ENCODE results near the gene ZNF878. TPM values are rescaled to one million over a fixed set of nuclear protein-coding genes. Genes with fewer than 3 reads are reported as not detected.
A peak's percentile ranks its signal among the peaks of the same experiment; 100 is the strongest.
"Not testable (repeated sequence)": the region's sequence is repeated elsewhere in the genome, so short reads cannot be mapped to it uniquely, and the experiment has no call there.

ZNF878 gene
- polyA plus RNA-seq (ENCODE audit: insufficient read length in 4 of 4): 1 to 10 TPM; 1.3 to 2.4 (median 2.0) TPM

DNA sequence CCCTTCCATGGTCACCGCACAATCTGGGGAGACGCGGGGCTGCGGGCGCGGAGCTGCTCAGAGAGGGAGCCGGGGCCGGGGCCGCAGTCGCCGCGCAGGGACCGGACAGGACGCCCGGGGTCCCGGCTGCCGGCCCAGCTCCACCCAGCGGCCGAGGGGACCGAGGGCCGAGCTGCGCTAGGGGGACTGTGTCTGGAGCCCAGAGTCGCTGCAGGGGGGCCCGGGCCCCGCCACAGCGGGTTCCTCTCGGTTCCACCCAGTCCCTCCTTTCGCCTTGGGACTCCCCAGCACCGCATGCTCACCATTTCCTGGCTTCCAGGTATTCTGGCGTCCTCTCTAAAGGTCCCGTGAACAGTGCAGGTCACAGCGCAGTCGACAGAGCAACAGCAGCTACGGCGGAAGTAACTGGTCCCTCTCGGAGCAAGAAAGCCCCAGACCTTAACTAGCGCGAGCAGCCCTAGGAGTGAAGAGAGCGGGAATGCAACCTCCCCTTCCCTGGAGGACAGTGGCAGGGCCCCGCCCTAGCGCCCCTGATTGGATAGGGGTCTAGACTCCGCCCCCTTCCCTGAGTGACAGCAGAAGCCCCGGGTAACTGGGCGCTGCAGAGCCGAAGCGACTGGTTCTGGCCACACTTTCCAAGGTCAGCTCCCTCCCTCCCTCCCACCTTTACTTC lies at the start of gene ZNF878:
TSS of gene ZNF878 (minus strand) at position 465 of the 673 bp plus-strand sequence. CDS start at position 305, 160 bp downstream.
- peak; percentile 79 to 94 (median 87) for DNase-seq (ENCODE audit: low read depth in 4 of 4, low spot score in 2 of 4)

DNA sequence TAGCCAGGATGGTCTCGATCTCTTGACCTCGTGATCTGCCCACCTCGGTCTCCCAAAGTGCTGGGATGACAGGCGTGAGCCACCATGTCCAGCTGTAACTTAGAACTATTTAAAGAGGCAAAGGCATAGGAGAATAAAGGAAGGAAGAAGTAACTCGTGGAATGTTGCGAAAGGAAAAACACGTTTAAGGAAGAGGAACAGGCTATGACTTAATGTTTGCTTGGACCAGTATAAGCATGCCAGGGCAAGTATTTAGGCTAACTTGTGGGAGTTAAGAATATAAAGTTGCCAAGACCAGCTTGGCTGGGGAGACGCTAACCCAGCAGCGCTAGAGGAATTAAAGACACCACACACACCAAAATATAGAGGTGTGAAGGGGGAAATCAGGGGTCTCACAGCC lies 45.3 kb upstream of the ZNF878 start:
- DNase-seq (ENCODE audit: low read depth in 4 of 4, low spot score in 2 of 4): no peak

DNA sequence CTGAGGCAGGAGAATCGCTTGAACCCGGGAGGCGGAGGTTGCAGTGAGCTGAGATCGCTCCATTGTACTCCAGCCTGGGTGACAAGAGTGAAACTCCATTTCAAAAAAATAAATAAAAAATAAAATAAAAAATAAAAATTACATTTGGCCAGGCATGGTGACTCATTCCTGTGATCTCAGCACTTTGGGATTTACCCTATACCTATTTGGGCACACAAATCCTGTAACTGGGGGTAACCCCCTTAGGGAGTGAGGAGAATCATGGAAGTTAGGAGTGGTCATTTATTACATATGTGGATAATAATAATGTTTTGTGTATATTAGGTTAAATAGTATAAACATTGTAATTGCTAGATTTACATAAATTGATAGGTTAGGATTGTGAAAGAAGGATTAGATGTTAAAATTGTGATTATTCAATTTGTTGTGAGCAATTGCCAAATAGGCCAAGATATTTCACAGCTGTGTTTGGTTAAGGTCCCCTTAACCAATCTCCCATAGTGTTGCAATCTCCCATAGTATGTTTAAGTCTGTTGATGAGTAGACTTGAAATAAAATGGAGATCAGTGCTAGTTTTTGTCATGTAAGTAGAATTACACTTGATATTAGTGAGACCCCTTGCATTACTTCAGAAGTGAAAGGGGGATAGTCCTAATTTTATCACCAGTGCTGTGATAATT lies 42.5 kb upstream of the ZNF878 start:
- DNase-seq (ENCODE audit: low read depth in 4 of 4, low spot score in 2 of 4): no peak

DNA sequence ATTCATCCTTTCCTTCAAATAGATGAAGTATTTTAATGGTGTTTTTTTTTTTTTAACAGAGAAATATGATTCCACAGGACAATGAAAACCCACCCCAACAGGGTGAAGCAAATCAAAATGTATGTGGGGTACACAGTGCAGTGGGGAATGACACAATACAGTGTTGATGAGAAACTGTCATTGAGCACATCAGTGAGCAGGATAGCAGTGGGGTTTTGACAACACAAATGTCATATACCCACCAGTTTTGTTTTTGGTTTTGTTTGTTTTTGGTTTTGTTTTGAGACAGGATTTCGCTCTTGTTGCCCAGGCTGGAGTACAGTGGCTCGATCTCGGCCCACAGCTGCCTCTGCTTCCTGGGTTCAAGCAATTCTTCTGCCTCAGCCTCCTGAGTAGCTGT lies 41.0 kb upstream of the ZNF878 start:
- DNase-seq (ENCODE audit: low read depth in 4 of 4, low spot score in 2 of 4): no peak

DNA sequence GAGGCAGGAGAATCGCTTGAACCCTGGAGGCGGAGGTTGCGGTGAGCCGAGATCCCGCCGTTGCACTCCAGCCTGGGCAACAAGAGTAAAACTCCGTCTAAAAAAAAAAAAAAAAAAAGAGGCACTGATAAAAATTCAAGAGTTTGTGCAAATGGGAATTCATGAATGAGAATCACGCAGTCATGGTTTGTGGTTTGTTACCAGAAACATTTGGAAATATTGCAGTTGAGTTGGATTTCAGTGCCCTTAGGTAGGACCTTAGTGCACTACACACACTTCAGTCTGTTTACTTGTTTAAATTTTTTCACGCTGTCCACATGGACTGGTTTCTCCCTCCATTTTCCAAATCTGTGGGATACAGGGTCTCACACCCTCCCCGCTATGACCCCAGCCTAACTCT lies 40.2 kb upstream of the ZNF878 start:
- no peak for DNase-seq (ENCODE audit: low read depth in 4 of 4, low spot score in 2 of 4)

DNA sequence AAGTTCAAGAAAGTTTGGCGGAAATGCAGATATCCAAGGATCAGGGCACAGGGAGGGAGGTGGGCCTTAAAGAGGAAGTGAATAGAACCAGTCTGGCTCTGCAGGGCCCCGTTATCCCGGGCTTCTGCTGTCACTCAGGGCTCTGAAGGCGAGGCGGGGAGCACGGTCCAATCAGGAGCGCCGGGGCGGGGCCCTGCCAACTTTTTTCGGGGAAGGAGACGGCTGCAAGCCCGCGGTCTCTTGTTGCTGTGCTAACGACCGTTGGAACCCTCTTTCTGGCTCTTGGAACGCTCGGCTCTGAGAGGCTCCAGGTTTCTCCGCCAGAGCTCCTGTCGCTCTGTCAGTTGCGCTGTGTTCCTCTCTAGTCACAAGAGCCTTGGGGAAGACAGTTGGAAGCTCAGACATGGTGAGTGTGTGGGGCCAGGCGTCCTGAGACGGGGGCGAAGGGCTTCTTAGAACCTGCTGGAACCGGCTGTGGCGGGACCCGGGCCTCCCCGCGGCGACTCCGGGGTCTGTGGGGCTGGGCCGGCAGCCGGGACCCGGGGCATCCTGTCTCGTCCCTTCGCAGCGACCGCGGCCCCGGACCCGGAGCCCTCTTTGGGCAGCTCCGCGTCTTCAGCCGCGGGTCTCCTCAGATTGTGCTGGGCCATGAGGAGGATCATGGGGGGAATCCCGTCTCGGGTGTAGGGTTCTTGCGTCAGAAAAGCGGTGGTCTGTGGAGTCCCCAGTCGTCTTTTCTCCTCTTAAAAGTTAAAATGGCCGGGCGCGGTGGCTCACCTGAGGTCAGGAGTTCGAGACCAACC lies 39.5 kb upstream of the ZNF878 start:
- peak; percentile 76 to 85 (median 84) for DNase-seq (ENCODE audit: low read depth in 4 of 4, low spot score in 2 of 4)

DNA sequence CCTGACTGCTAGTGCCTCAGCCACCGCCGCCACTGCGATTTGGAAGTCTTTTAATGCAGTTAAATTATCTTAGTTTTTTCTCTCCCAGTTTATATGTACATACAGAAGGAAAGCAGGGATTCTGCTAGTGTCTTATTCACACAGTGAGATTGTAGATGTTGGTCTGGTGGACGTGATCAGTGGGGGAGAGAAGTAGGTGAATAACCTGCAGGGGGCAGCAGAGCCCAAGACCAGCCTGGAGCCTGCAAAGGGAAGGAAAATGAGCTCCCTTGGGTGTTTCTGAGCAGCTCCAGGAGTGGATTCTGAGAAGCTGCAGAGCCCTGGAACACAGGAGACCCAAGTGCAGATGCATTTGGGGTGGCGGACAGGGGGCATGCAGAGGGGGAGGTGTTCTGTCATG lies 38.0 kb upstream of the ZNF878 start:
- peak in 1 of 4 donors; percentile 49 for DNase-seq (ENCODE audit: low read depth in 4 of 4, low spot score in 2 of 4)

DNA sequence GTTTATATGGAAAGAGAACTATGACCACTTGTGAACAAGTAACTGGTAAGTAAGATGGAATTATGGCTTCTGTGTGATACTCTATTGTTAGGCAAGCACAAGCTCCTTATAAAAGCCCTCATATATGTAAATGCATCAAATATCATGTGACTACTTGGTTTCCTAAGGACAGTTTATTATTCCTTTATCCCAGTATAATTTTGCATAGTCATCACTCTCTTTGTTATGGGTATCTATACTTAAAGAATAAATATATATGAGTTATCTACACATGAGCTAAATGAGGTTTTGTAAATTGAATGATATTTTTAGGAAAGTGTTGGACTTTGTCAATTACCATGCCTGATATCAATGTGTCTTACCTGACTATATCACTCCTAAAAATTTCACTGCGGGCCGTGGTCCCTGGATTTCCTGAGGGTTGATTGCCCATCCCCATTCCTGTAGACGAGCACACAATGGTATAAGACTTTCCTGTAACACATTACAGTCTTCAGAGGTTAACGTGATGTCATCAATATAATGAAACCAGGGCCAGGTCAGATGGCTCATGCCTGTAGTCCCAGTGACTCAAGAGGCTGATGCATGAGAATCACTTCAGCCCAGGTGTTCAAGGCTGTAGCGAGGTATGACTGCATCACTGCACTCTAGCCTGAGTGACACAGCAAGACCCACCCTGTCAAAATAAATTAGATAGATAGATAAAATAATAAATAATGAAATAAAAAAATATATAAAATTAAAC lies 32.5 kb upstream of the ZNF878 start:
- no peak for DNase-seq (ENCODE audit: low read depth in 4 of 4, low spot score in 2 of 4)

DNA sequence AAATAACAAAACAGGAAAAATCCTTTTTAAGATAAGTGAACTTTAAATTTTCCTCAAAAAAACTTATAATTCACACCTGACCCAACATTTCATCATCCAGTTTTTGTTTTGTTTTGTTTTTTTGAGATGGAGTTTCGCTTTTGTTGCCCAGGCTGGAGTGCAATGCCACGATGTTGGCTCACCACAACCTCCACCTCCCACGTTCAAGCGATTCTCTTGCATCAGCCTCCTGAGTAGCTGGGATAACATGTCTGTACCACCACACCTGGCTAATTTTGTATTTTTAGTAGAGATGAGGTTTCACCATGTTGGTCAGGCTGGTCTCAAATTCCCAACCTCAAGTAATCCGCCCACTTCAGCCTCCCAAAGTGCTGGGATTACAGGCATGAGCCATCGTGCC lies 30.6 kb upstream of the ZNF878 start:
- DNase-seq (ENCODE audit: low read depth in 4 of 4, low spot score in 2 of 4): not testable (repeated sequence)

DNA sequence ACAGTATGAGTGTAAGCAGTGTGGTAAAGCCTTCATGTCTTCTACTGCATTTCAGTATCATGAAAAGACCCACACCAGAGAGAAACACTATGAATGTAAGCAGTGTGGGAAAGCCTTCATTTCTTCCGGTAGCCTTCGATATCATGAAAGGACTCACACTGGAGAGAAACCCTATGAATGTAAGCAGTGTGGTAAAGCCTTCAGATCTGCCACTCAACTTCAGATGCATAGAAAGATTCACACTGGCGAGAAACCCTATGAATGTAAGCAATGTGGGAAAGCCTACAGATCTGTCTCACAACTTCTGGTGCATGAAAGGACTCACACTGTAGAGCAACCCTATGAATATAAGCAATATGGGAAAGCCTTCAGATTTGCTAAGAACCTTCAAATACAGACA lies 24.6 kb upstream of the ZNF878 start:
- DNase-seq (ENCODE audit: low read depth in 4 of 4, low spot score in 2 of 4): no peak

DNA sequence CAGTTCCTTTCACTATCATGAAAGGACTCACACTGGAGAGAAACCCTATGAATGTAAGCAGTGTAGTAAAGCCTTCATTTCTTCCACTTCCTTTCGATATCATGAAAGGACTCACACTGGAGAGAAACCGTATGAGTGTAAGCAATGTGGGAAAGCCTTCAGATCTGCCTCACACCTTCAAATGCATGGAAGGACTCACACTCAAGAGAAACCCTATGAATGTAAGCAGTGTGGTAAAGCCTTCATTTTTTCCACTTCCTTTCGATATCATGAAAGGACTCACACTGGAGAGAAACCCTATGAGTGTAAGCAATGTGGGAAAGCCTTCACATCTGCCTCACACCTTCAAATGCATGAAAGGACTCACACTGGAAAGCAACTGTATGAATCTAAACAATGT lies 23.6 kb upstream of the ZNF878 start:
- DNase-seq (ENCODE audit: low read depth in 4 of 4, low spot score in 2 of 4): not testable (repeated sequence)

DNA sequence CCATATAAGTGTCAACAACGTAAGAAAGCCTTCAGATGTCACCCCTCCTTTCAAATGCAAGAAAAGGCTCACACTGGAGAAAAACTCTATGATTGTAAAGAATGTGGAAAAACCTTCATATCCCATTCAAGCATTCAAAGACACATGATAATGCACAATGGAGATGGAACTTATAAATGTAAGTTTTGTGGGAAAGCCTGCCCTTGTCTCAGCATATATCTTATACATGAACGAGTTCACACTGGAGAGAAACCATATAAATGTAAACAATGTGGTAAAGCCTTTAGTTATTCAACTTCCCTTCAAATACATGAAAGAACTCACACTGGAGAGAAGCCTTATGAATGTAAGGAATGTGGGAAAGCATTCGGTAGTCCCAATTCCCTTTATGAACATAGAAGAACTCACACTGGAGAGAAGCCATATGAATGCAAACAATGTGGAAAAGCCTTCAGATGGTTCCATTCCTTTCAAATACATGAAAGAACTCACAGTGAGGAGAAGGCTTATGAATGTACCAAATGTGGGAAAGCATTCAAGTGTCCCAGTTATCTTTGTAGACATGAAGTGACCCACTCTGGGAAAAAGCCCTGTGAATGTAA lies 22.9 kb upstream of the ZNF878 start:
- no peak for DNase-seq (ENCODE audit: low read depth in 4 of 4, low spot score in 2 of 4)

DNA sequence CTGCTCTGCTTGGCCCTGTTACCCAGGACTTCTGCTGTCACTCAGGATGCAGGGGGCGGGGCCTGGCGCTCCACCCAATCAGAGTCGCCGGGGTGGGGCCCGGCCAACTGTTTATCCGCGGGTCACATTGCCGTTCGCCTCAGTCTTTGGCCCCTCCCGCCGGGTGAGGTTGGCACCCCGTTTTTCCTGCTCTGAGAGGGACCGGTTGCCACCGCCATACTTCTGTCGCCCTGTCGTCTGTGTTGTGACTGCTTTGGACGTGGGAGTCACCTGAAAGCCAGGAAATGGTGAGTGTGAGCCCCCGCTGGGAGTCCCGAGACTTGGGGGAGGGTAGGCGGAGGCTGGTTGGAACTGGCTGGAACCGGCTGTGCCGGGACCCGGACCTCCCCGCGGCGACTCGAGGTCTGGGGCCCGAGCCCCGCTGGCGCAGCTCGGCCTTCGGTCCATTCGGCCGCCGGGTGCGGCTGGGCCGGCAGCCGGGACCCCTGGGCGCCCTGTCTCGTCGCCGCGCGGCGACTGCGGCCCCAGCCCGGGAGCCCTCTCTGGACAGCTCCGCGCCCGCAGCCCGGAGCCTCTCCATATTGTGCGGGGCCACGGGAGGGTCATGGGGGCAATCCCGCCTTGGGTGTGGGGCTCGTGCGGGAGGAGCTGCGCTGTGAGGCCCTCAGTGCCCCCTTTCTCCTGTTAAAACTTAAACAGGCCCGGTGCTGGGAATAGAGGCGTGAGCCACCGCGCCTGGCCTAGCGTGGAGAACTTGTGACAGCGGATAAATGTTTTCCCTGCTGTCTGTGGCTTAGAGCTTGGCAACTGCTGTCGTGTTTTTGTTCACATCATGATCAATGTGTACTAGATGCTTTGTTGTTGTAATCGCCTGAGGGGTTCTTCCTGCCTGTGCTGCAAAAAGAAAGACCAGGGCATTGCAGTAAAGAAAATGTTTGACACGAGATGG lies 12.1 kb upstream of the ZNF878 start, which contains the start of gene ZNF844:
TSS of gene ZNF844 (plus strand) at position 142 of the 949 bp plus-strand sequence. CDS start at position 285, 143 bp downstream.
- DNase-seq (ENCODE audit: low read depth in 4 of 4, low spot score in 2 of 4): peak; percentile 79 to 92 (median 89)

DNA sequence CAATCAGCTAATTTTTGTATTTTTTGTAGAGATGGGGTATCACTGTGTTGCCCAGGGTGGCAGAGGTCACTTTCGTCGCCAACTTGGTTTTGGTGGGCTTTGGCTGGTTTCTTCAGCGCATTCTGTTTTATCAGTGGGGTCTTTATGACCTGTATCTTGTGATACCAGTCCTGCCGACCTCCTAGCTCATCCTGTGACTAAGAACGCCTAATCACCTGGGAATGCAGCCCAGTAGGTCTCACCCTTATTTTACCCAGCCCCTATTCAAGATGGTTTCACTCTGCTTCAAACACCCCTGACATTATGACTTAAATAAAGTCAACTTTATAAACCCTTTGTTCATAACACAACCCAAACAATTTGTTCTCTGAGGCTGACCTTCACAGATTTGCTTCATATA lies 3.0 kb upstream of the ZNF878 start:
- DNase-seq (ENCODE audit: low read depth in 4 of 4, low spot score in 2 of 4): no peak

DNA sequence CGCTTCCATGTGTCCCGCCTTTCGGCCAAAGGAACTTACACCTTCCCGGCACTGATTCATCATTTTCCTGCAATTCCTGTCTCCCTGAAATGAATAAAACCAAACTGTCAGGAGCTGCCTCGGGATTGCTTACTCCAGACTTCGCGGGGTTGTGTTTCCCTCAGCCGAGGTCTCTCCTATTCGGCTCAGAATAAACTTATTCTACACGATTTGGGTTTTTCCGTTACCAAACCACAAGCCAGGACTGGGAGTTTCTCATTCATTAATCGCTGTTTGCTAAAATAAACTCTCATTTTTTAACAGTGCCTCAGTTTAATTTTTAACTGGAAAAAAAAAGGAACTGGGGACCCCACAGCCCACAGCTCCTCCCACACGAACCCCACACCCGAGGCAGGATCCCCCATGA lies 667 bp downstream of the ZNF878 start:
- peak in 1 of 4 donors; percentile 17 for DNase-seq (ENCODE audit: low read depth in 4 of 4, low spot score in 2 of 4)

DNA sequence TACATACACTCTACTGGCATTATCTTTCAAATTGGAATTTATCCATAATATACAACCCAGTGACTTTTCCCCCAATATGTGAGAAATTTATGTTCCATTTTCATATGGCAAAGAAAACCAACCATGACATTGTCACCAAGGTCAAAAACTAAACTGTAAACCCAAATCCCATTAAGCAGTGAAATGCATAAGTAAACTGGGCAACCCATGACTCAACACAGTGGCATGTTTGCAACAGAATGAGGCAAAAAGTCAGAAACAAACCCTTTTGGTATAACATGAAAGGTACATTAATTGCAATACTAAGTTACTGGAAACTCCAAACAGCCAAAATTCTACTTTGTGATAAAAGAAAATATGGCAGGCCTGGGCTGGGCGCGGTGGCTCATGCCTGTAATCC lies 4.9 kb downstream of the ZNF878 start:
- DNase-seq (ENCODE audit: low read depth in 4 of 4, low spot score in 2 of 4): no peak

DNA sequence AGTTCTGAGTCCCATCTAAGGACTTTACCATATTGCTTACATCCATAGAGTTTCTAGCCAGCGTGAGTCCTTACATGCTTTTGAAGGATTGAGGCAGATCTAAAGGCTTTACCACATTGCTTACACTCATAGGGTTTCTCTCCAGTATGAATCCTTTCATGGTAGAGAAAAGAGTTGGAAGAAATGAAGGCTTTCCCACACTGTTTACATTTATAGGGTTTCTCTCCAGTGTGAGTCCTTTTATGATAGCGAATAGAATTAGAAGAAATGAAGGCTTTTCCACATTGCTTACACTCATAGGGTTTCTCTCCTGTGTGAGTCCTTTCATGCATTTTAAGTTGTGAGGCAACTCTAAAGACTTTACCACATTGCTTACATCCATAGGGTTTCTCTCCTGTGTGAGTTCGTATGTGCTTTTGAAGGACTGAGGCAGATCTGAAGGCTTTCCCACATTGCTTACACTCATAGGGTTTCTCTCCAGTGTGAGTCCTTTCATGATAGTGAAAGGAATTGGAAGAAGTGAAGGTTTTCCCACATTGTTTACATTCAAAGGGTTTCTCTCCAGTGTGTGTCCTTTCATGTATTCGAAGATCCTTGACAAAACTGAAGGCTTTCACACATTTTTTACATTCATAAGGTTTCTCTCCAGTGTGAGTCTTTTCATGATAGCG lies 8.9 kb downstream of the ZNF878 start:
- no peak for DNase-seq (ENCODE audit: low read depth in 4 of 4, low spot score in 2 of 4)

DNA sequence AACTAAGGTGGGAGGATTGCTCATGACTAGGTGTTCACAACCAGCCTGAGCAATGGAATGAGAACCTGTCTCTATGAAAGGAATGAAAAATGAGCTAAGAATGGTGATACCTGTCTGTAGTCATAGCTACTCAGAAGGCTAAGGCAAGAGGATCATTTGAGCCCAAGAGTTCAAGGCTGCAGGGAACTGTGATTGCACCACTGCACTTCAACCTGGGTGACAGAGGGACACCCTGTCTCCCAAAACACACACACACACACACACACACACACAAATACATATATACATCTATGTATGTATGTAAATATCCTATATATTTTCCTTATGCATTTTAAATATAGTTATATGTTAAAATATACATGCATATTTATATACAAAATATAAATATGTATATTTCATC lies 9.9 kb downstream of the ZNF878 start:
- DNase-seq (ENCODE audit: low read depth in 4 of 4, low spot score in 2 of 4): no peak

Data from left renal cortex interstitium (tissue), 4 donors.